RKO (cell line): Measurements from ENCODE around the gene MTA3.
A peak's percentile ranks its signal among the peaks of the same experiment; 100 is the strongest.
"Not testable (repeated sequence)": the region's sequence is repeated elsewhere in the genome, so short reads cannot be mapped to it uniquely, and the experiment has no call there.

Experiments
- DNase-seq: peaks from one replicate; pipeline ENCODE4 v3.0.0-alpha.2; 2016; ENCODE audit warnings: low spot score

The MTA3 gene

DNA sequence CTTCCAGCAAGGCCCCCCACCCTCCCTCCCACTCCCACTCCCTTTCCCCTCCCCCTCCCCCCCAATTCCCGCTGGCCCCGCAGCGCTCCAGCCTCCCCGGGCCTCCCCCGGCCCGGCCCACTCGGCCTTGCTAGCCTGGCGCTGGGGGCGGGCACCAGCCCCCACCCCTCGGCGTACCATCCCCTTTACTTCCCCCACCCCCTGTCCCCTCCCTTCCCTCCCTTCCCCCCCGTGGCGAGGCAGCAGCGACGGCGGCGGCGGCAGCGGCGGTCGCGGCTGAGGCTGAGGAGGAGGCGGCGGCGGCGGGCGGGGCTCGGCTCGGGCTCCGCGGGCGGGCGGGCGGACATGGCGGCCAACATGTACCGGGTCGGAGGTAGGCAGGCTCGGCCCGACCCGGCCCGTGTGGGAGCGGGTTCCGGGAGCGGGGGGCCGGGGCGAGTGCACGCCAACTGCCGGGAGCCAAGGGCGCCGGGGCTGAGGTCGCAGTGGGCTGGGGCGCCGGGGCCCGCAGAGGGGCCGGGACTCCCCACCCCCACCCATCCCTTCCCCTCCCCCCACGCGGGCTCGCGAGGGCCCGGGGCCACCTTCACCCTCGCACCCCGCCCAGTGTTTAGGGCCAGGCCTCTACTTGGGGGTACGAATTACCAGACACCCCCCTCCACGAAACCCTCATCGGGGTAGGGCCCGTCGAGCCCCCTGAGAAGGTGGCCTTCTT lies at the start of gene MTA3:
MTA3 (plus strand) TSS at position 232 of the 715 bp plus-strand sequence; CDS start at position 346, 114 bp downstream.
- peak; percentile 27 for DNase-seq

DNA sequence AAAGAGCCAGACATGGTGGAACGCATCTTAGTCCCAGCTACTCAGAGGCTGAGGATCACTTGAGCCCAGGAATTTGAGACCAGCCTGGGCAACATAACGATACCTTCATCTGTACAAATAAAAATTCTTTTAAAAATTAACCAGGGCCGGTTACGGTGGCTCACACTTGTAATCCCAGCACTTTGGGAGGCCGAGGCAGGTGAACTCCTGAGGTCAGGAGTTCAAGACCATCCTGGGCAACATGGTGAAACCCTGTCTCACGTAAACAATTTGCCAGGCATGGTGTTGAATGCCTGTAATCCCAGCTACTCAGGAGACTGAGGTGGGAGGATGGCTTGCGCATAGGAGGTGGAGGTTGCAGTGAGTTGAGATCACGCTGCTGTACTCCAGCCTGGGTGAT lies 48.8 kb upstream of the MTA3 start:
- no peak for DNase-seq

GRCh38 chr2:42522035-42522434 lies 46.4 kb upstream of the MTA3 start:
- no peak for DNase-seq

DNA sequence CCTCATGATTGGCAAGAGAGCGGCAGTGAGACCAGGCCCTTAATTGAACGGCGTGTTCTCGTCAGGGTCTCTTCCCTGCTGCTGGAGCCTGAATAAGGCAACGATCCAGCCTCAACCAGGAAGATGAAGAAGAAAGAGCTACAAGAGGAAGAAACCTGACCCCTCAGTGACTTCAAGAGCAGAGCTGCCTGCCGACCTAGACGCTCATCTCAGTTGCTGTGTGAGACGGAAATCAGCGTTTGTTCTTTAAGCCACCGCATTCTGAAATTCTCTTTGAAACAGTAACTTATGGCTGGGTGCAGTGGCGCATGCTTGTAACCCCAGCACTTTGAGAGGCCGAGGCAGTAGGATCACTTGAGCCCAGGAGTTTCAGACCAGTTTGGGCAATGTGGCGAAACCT lies 45.1 kb upstream of the MTA3 start:
- DNase-seq: no peak

GRCh38 chr2:42532397-42532796 lies 36.0 kb upstream of the MTA3 start:
- DNase-seq: no peak

- DNase-seq: no peak
Measured at GRCh38 chr2:42537493-42537892, 30.9 kb upstream of the MTA3 start.

- no peak for DNase-seq
Measured at GRCh38 chr2:42542871-42543270, 25.6 kb upstream of the MTA3 start.

DNA sequence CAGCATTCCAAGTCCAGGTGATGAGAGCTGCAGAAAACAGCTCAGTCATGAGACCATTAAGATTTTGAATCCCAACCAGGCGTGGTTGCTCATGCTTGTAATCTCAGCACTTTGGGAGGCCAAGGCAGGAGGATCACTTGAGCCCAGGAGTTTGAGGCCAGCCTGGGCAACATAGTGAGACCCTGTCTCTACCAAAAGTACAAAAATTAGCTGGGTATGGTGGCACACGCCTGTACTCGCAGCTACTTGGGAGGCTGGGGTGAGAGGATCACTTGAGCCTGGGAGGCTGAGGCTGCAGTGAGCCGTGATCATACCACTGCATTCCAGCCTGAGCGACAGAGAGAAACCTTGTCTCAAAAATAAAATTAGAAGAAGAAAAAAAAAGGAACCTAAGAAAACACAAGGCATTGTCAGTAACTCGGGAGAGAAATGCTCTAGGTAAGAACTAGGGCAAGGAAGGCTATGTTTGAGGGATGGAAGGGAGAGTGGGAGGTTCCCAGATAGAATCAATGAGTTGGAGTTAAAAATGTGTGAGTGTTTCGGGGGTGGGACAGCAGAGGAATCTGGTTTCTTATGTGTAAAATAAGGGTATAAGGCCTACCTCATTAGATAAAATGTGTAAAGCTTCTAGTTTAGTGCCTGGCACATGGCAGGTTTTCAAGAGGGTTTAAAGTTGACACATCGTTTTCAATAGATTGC lies 23.3 kb upstream of the MTA3 start:
- no peak for DNase-seq

GRCh38 chr2:42545841-42546390 lies 22.5 kb upstream of the MTA3 start:
- no peak for DNase-seq

DNA sequence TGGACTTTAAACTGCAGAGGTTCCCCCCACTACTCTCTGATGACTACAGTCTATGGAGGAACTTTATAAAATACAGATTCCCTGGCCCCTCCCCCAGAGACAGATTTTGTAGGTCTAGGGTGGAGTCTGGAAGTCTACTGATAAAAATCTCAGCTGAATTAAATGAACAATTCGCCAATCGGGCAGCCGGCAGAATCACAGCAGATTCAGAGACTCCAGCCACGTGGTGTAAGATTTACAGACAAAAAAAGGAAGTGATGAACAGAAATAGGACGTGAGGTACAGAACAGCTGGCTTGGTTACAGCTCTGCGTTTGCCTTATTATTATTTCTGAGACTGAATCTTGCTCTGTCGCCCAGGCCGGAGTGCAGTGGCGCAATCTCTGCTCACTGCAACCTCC lies 21.4 kb upstream of the MTA3 start:
- DNase-seq: no peak

GRCh38 chr2:42547446-42548295 lies 20.8 kb upstream of the MTA3 start:
- no peak for DNase-seq

GRCh38 chr2:42550870-42551269 lies 17.6 kb upstream of the MTA3 start:
- DNase-seq: no peak

GRCh38 chr2:42554392-42554791 lies 14.0 kb upstream of the MTA3 start:
- no peak for DNase-seq

- no peak for DNase-seq
Measured at GRCh38 chr2:42556315-42556890, 12.0 kb upstream of the MTA3 start.

DNA sequence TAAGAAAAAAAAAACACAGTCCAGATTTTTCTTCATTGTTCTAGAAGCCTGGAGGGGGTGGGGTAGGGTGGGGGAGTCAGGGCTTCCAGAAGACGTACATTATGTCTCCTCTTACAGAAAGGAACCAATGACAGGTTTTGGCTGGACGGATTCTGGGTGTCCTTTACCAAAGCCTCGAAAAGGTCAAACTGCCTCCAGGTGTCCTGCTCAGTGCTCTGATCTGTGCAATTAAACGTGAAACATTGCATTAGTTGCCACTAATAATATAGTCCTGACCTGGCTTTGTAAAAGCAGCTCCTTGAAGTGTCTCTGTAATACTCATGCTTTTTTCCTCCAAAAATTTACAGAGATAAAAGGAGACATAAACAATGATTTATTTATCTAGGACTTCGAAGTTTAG lies 11.1 kb upstream of the MTA3 start:
- no peak for DNase-seq

- DNase-seq: no peak
Measured at GRCh38 chr2:42558827-42559226, 9.6 kb upstream of the MTA3 start.

DNA sequence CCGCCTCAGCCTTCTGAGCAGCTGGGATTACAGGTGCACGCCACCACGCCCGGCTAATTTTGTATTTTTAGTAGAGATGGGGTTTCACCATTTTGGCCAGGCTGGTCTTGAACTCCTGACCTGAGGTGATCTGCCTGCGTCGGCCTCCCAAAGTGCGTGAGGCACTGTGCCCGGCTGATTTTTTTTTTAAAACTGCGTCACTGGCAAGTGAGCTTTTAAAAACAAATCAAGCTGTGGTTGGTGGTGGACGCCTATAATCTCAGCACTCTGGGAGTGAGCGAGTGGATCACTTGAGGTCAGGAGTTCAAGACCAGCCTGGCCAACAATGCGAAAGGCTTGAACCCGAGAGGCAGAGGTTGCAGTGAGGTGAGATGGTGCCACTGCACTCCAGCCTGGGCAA lies 8.3 kb upstream of the MTA3 start:
- DNase-seq: not testable (repeated sequence)

- no peak for DNase-seq
Measured at GRCh38 chr2:42560899-42561298, 7.5 kb upstream of the MTA3 start.

DNA sequence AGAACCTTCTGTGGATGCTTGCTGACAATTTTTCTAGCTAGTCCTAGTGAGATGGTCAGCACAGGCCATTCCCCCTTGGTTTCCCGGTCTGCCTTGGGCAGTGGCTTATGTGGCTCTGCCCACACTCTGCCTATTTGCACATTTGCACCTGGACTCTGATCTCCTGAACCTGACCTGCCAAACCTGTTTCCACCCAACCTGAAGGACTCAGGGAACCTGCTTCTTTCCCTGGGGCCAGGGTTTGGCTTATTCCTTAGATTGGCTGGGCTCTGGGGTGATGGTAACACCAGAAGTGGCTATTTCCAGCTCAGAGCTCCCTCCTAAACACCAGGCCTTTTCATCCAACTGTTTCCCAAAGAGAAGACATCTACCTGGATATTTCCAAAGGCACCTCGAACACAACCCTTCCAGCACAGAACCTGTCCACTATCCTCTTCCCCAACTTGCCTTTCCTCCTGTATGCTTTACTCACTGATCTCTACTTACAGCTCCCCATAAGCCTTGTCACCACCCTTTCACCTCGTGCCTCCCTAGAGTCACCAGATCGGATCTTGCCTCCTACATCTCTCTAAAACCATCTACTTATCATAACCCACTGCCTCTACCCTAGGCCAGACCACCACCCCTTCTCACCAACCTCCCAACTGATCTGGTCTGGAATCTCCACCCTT lies 5.8 kb upstream of the MTA3 start:
- DNase-seq: no peak

- no peak for DNase-seq
Measured at GRCh38 chr2:42566025-42566424, 2.4 kb upstream of the MTA3 start.

GRCh38 chr2:42566837-42567321 lies 1.6 kb upstream of the MTA3 start:
- DNase-seq: no peak
